ENCODE results near the gene ZNF22. TPM values are rescaled to one million over a fixed set of nuclear protein-coding genes. Genes with fewer than 3 reads are reported as not detected.

Gene ZNF22
- total and polyA plus RNA-seq, 2 of the 8 experiments (the other 6 are each of a cell fraction or from before 2014, with no cell fraction given): 18.2 to 45.2 TPM

DNA sequence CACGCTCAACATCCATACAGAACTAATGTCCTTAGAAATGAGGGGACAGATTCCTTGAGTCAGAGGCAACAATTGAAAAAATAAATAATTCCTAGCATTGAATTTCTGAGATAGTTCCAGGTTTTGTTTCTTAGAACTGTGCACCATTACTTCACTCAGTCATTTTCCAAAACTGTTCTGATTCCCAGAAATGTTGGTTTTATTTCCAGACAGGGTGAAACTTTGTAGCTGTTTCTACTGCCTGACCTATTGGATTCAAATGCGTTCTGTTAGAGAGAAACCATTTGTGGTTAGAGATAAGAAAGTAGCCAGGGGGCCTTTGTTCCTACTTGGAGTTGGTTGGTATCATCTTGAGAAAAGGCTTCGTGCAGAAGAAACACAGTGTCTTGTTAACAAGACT lies 14.1 kb upstream of the ZNF22 start:
- no peak for FAIRE-seq
- 84% methylated on average over 3 of the region's 3 CpGs; no CpG with 5 or more reads in 1 of the 2 experiments for WGBS, 2 experiments (ENCODE audit: extremely low coverage in 1 of 2, insufficient coverage in 1 of 2, insufficient read length in 1 of 2, insufficient replicate concordance in 2 of 2, low coverage in 1 of 2, low lambda C conversion rate in 2 of 2, missing lambda C conversion rate in 1 of 2)
- TF ChIP-seq BRCA1 (IDR thresholded peaks at IDR 0.05; ENCODE audit: low read depth, low read length): no peak
- TF ChIP-seq, protein P1, sequence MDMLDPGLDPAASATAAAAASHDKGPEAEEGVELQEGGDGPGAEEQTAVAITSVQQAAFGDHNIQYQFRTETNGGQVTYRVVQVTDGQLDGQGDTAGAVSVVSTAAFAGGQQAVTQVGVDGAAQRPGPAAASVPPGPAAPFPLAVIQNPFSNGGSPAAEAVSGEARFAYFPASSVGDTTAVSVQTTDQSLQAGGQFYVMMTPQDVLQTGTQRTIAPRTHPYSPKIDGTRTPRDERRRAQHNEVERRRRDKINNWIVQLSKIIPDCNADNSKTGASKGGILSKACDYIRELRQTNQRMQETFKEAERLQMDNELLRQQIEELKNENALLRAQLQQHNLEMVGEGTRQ (IDR thresholded peaks at IDR 0.05; ENCODE audit: low read length): no peak
- TF ChIP-seq GTF2F1 (IDR thresholded peaks at IDR 0.05; ENCODE audit: borderline replicate concordance, low read depth, low read length): no peak
- no peak for TF ChIP-seq EZH2 (IDR thresholded peaks at IDR 0.05; ENCODE audit: low read depth, low read length, severe bottlenecking)
- TF ChIP-seq HDAC6 (IDR thresholded peaks at IDR 0.05; ENCODE audit: low read depth, low read length): no peak
- TF ChIP-seq SIRT6 (IDR thresholded peaks at IDR 0.05; ENCODE audit: low read length): no peak
- TF ChIP-seq, protein P2, sequence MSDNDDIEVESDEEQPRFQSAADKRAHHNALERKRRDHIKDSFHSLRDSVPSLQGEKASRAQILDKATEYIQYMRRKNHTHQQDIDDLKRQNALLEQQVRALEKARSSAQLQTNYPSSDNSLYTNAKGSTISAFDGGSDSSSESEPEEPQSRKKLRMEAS (IDR thresholded peaks at IDR 0.05): no peak
- TF ChIP-seq TCF12 (IDR thresholded peaks at IDR 0.05; ENCODE audit: low read depth, low read length): no peak
- no peak for TF ChIP-seq SIN3A (conservative IDR thresholded peaks at IDR 0.05 in 1 of 2, IDR thresholded peaks at IDR 0.05 in 1 of 2; ENCODE audit: low read depth in 1 of 2, low read length in 2 of 2)
- no peak for TF ChIP-seq ASH2L (IDR thresholded peaks at IDR 0.05; ENCODE audit: low read length)

More for the DNA sequence above, 14.1 kb upstream of the ZNF22 start:
- Histone ChIP-seq H2BK120ac (replicated peaks; ENCODE audit: low read depth, low read length) (no peak overlapping the region), H2BK20ac (ENCODE audit: low read length) (0 out of 2 replicates have a peak overlapping the region, but pooled peaks have one; percentile 38), H3K79me1 (ENCODE audit: low read depth, low read length) (no peaks in the 10 kb centered on the region), H3K4me1 (replicated peaks in 1 of 4; ENCODE audit: control insufficient read depth in 3 of 4, insufficient read depth in 4 of 4, low read length in 3 of 4) (peaks cover 9 to 35% (median 25%) of the 10 kb centered on the region in 4 experiments; a peak in 6 of 7 replicates), H3K27ac (ENCODE audit: low read depth, low read length) (no peak overlapping the region), H3K4me2 (ENCODE audit: insufficient read depth in 1 of 2, low read depth in 2 of 2, low read length in 2 of 2) (no peak overlapping the region), H2AK5ac (ENCODE audit: low read depth, low read length) (no peak overlapping the region), H4K91ac (replicated peaks; ENCODE audit: insufficient read length, low read length) (no peak overlapping the region), H3K4ac (replicated peaks; ENCODE audit: insufficient read length, low read depth, low read length) (no peak overlapping the region), H4K5ac (ENCODE audit: insufficient read length, low read depth, low read length) (no peak overlapping the region), H2BK5ac (ENCODE audit: low read depth, low read length) (no peak overlapping the region), H3K9ac (replicated peaks in 1 of 4; ENCODE audit: extremely low read depth in 1 of 4, low read depth in 3 of 4, low read length in 3 of 4) (no peak overlapping the region), H3K9me3 (ENCODE audit: insufficient read depth in 2 of 2, low read depth in 1 of 2, low read length in 1 of 2) (no peaks in the 10 kb centered on the region), H3K18ac (ENCODE audit: extremely low read depth, low read length) (no peak overlapping the region), H3K23me2 (ENCODE audit: low read depth, low read length) (no peaks in the 10 kb centered on the region), H3K79me2 (ENCODE audit: control insufficient read depth in 1 of 2, insufficient read depth in 2 of 2, low read length in 2 of 2) (no peaks in the 10 kb centered on the region), H3K36me3 (ENCODE audit: control insufficient read depth in 2 of 4, insufficient read depth in 4 of 4, low read length in 3 of 4) (peaks cover 0 to 7% (median 0%) of the 10 kb centered on the region in 4 experiments; a peak in 1 of 8 replicates), H3K4me3 (ENCODE audit: extremely low read depth in 1 of 4, insufficient read depth in 2 of 4, low read depth in 3 of 4, low read length in 4 of 4) (no peak overlapping the region), H3K23ac (ENCODE audit: insufficient read length) (no peak overlapping the region), H2BK15ac (ENCODE audit: low read length) (no peak overlapping the region), H3K14ac (ENCODE audit: insufficient read length) (no peak overlapping the region), H2AFZ (ENCODE audit: low read length) (no peak overlapping the region), H3K27me3 (replicated peaks in 1 of 4; ENCODE audit: control insufficient read depth in 3 of 4, extremely low read depth in 1 of 4, insufficient read depth in 3 of 4, low read length in 3 of 4) (peaks cover 0 to 3% (median 1%) of the 10 kb centered on the region in 4 experiments; a peak in 4 of 7 replicates), H4K8ac (ENCODE audit: extremely low read depth, insufficient read depth, low read length) (no peak overlapping the region), H3K56ac (replicated peaks; ENCODE audit: insufficient read length, low read depth, low read length) (no peak overlapping the region), H2BK12ac (ENCODE audit: low read depth, low read length) (no peak overlapping the region), H4K20me1 (replicated peaks in 1 of 2; ENCODE audit: control insufficient read depth in 1 of 2, insufficient read depth in 2 of 2, low read length in 2 of 2) (no peaks in the 10 kb centered on the region)
- ChIA-PET POLR2A (ENCODE audit: partially characterized antibody) (interaction anchor here (0.9 to 1.7 kb wide), 4 partner anchors 8 to 54 kb away, joined by 3 to 5 read pairs (median 4); partner anchors contain the start of gene DEPP1), CTCF (ENCODE audit: partially characterized antibody) (interaction anchor here (0.9 to 12.1 kb wide), 6 partner anchors 10 to 52 kb away, joined by 3 to 117 read pairs (median 6); no protein-coding TSS in a partner anchor)
- no peak for DNase-seq (ENCODE audit: low read depth in 1 of 2, low spot score in 2 of 2)
